PC-9 (cell line): ENCODE measurements around the gene FNDC10. TPM values are rescaled to one million over a fixed set of nuclear protein-coding genes. Genes with fewer than 3 reads are reported as not detected.

Experiments
- BruUV-seq: library from RNA; stranded (reverse); fragments of 400-500 nt; replicated peaks from 2 replicates; lab custom pipeline; 2021; lab: Mats Ljungman, UMichigan
- CTCF ChIA-PET: fragments of 300-600 bp; sonication (Branson Sonifier 250); formaldehyde crosslinking; loops from one replicate; lab custom pipeline; 2022; ENCODE audit warnings: antibody characterized with exemption; lab: Charles Lee
- POLR2A ChIA-PET: fragments of 300-600 bp; sonication (Branson Sonifier 250); formaldehyde crosslinking; loops from one replicate; lab custom pipeline; 2022; ENCODE audit warnings: antibody characterized with exemption; ENCODE audit not compliant: unreplicated experiment; lab: Charles Lee
- DNase-seq, 2 experiments: peaks; one replicate each; pipeline versions ENCODE4 v3.0.0 to v3.0.0-alpha.2; 2015 to 2022; ENCODE audit warnings: mixed read lengths in 1 of 2
- H2AFZ ChIP-seq: fragments of 200-600 bp; sonication (generic); 2 replicates; pipeline ENCODE4 v1.8.1; 2017; ENCODE audit warnings: antibody characterized with exemption
- H3F3A ChIP-seq: fragments of 200-600 bp; sonication (generic); 2 replicates; pipeline ENCODE4 v1.8.1; 2017; ENCODE audit warnings: antibody characterized with exemption, mild to moderate bottlenecking, low read depth; ENCODE audit not compliant: insufficient read depth
- H3K27ac ChIP-seq: fragments of 200-600 bp; sonication (generic); 2 replicates; pipeline ENCODE4 v1.6.1; 2016; ENCODE audit warnings: mixed run types
- H3K27me3 ChIP-seq: fragments of 200-600 bp; sonication (generic); 2 replicates; pipeline ENCODE4 v1.6.1; 2016; ENCODE audit warnings: low read depth, mixed run types; ENCODE audit not compliant: insufficient read depth
- H3K36me3 ChIP-seq: fragments of 200-600 bp; sonication (generic); 2 replicates; pipeline ENCODE4 v1.6.1; 2016; ENCODE audit warnings: low read depth, mixed run types
- H3K4me1 ChIP-seq: fragments of 200-600 bp; sonication (generic); replicated peaks from 2 replicates; pipeline ENCODE4 v1.6.1; 2016; ENCODE audit warnings: mixed run types; ENCODE audit not compliant: insufficient read depth
- H3K4me2 ChIP-seq: fragments of 200-600 bp; sonication (generic); 2 replicates; pipeline ENCODE4 v1.6.1; 2017; ENCODE audit warnings: mixed run types
- H3K4me3 ChIP-seq: fragments of 200-600 bp; sonication (generic); 2 replicates; pipeline ENCODE4 v1.6.1; 2016; ENCODE audit warnings: mixed run types
- H3K79me2 ChIP-seq: fragments of 200-600 bp; sonication (generic); 2 replicates; pipeline ENCODE4 v1.6.1; 2017; ENCODE audit warnings: low read depth, mixed run types
- H3K9me2 ChIP-seq: fragments of 200-600 bp; sonication (generic); 2 replicates; pipeline ENCODE4 v1.8.1; 2017; ENCODE audit warnings: mild to moderate bottlenecking; ENCODE audit not compliant: insufficient read depth
- H3K9me3 ChIP-seq: fragments of 200-600 bp; sonication (generic); 2 replicates; pipeline ENCODE4 v1.8.1; 2016; ENCODE audit warnings: low read depth; ENCODE audit not compliant: insufficient read depth
- H4K20me1 ChIP-seq: fragments of 200-600 bp; sonication (generic); 2 replicates; pipeline ENCODE4 v1.8.1; 2017; ENCODE audit not compliant: insufficient read depth
- CTCF ChIP-seq: fragments of 200-600 bp; sonication (generic); conservative IDR thresholded peaks from 2 replicates; pipeline ENCODE4 v1.6.1; 2017; ENCODE audit warnings: mixed run types, antibody characterized with exemption, mild to moderate bottlenecking, moderate library complexity
- EZH2 ChIP-seq: fragments of 200-600 bp; sonication (generic); IDR thresholded peaks from 2 replicates; pipeline ENCODE4 v1.8.0; 2017; ENCODE audit warnings: antibody characterized with exemption, low read depth
- intact Hi-C: fragments of 100-400 bp; cut with micrococcal nuclease; formaldehyde crosslinking; loops from one replicate; pipeline ENCODE4 v1.10.0; 2022; ENCODE audit not compliant: unreplicated experiment
- total RNA-seq: library from RNA; stranded (reverse); gene quantifications from 2 replicates; pipeline ENCODE4 v1.2.3, GENCODE V29; 2021

Gene FNDC10
- total RNA-seq, 1 experiment from 2014 or later = 5.4 TPM

DNA sequence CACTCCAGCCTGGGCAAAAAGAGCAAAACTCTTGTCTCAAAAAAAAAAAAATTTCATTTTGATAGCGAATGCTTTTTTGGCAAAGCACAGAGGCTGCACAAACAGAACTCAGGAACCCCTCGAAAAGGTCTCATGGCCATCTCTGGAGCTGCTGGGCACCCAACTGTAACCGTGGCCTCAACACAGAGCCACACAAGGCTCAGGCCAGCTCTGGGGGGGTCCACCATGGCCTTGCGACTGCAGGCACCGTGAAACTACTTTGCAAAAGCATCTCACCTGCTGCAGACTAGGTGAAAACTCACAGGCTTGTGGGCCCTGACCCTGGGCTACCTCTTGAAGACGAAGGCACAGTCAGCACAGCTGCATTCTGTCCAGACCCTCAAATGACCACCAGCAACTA lies 43.4 kb downstream of the FNDC10 start:
- peaks cover 35% of the 10 kb centered on the region for H4K20me1 ChIP-seq
- CTCF ChIA-PET = no interaction called here
- peaks cover 17% of the 10 kb centered on the region for H3K79me2 ChIP-seq
- no peak overlapping the region for H3K4me2 ChIP-seq
- H3K27ac ChIP-seq = no peak overlapping the region
- no peak overlapping the region for H3K4me3 ChIP-seq
- peaks cover 25% of the 10 kb centered on the region; the same call in 1 of the 2 replicates for H3F3A ChIP-seq
- DNase-seq = no peak
- H3K36me3 ChIP-seq = 0 out of 2 replicates have a peak, but pooled peaks cover 3% of the 10 kb centered on the region
- intact Hi-C loops = no loop called here
- no peak overlapping the region for H2AFZ ChIP-seq
- H3K27me3 ChIP-seq = no peaks in the 10 kb centered on the region
- POLR2A ChIA-PET = interaction anchor here (0.5 kb wide), 1 partner anchor 744 kb away, joined by 6 read pairs; no protein-coding TSS in a partner anchor
- no peaks in the 10 kb centered on the region for H3K9me2 ChIP-seq
- H3K9me3 ChIP-seq = no peaks in the 10 kb centered on the region
- TF ChIP-seq CTCF (no peak), EZH2 (no peak)
- no TSS peak for BruUV-seq
- H3K4me1 ChIP-seq = no peaks in the 10 kb centered on the region

DNA sequence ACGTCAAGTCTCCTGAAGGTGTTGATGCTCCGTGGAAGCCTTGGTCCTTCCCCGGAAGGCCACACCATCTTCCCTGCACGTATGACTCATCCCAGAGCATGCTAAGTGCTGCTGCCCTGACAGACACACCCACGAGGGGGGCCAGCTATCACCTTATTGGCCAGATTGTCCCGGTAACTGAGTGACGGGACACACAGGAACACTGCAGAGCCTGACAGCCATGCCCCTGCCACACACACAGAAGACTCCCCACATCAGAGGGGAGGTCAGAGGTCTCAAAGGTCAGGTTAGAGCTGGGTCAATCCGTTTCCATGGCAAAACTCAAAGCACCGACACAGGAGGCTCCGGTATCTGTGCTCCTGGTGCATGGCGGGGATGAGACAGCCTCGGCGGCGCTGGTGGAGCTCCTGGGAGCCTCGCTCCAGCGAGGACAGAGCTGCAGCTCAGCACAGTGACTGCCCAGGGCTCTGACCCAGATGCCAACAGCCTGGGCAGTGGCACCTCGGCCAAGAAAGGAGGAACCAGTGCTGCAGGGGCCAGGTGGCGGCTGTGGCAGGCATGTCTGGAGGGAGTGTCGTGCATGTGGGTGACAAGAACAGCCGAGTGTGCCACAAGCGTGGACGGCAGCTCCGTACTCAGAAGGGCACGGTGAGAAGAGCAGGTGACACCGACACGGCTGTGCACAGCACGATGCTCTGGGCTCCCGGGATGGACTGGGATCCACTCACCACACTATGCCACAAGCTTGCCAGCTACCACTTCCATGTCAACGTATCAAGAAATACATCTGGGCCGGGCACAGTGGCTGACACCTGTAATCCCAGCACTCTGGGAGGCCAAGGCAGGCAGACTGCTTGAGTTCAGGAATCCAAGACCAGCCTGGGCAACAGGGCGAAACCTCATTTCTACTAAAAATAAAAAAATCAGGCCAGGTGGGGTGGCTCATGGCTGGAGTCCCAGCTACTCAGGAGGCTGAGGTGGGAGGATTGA lies 44.7 kb downstream of the FNDC10 start:
- H2AFZ ChIP-seq = no peak overlapping the region
- TF ChIP-seq CTCF = no peak
- no peak for TF ChIP-seq EZH2
- H3F3A ChIP-seq = peaks cover 23% of the 10 kb centered on the region; the same call in 1 of the 2 replicates
- H3K4me3 ChIP-seq = no peak overlapping the region
- H3K79me2 ChIP-seq = peaks cover 19% of the 10 kb centered on the region; the same call in 1 of the 2 replicates
- BruUV-seq = no TSS peak
- ChIA-PET CTCF (no interaction called here), POLR2A (no interaction called here)
- H3K9me2 ChIP-seq = no peaks in the 10 kb centered on the region
- H3K4me1 ChIP-seq = no peaks in the 10 kb centered on the region
- intact Hi-C loops = no loop called here
- no peaks in the 10 kb centered on the region for H3K27me3 ChIP-seq
- no peak overlapping the region for H3K4me2 ChIP-seq
- no peaks in the 10 kb centered on the region for H3K36me3 ChIP-seq
- no peak for DNase-seq
- no peaks in the 10 kb centered on the region for H3K9me3 ChIP-seq
- H3K27ac ChIP-seq = no peak overlapping the region
- H4K20me1 ChIP-seq = peaks cover 35% of the 10 kb centered on the region

DNA sequence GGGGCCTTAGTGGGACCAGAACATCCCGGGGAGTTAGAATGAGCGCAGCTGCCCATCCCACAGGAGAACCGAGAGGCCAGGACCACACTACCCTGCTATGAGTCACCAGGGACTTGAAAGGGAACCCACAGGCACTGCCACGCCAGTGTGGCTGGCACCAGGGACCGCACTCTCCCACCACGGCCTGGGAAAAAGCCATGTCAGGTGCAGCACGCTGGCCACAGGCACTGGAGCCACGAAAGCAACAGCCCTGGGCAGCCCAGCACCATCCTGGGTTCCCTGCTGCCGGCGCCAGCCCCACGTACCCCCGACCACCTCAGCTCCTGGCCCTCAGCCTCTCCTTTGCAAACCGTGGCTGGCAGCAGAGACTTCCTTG lies 45.4 kb downstream of the FNDC10 start:
- Histone ChIP-seq H3K9me2 (no peaks in the 10 kb centered on the region), H3K27me3 (no peaks in the 10 kb centered on the region), H3K4me3 (no peak overlapping the region), H3K9me3 (no peaks in the 10 kb centered on the region), H3F3A (peaks cover 18% of the 10 kb centered on the region; the same call in 1 of the 2 replicates), H3K4me1 (no peaks in the 10 kb centered on the region), H3K27ac (no peak overlapping the region), H3K4me2 (no peak overlapping the region), H3K36me3 (no peaks in the 10 kb centered on the region), H3K79me2 (peaks cover 14% of the 10 kb centered on the region; the same call in 1 of the 2 replicates), H4K20me1 (peaks cover 30% of the 10 kb centered on the region), H2AFZ (no peak overlapping the region)
- DNase-seq = no peak
- intact Hi-C loops = no loop called here
- ChIA-PET POLR2A (no interaction called here), CTCF (no interaction called here)
- no peak for TF ChIP-seq CTCF
- no peak for TF ChIP-seq EZH2
- no TSS peak for BruUV-seq
